Endothelial cell of umbilical vein (primary cell): ENCODE data around the gene TJP3.

Experiments
- CTCF ChIP-seq, 2 donors: IDR thresholded peaks; 1 replicate in 1 of 2; 2 replicates in 1 of 2; pipeline ENCODE4 v1.5.1; 2011; ENCODE audit warnings: low read length in 2 of 2, mild to moderate bottlenecking in 2 of 2, moderate library complexity in 2 of 2, control low read depth in 1 of 2, inconsistent platforms in 1 of 2, low read depth in 1 of 2; ENCODE audit not compliant: insufficient read depth in 1 of 2; ENCODE audit errors: extremely low read depth in 1 of 2
- EZH2 ChIP-seq: IDR thresholded peaks from 2 replicates; pipeline ENCODE4 v1.6.1; 2012; ENCODE audit warnings: borderline replicate concordance, low read depth, mild to moderate bottlenecking, moderate library complexity, low read length, inconsistent platforms; ENCODE audit not compliant: severe bottlenecking
- FOS ChIP-seq: IDR thresholded peaks from 2 replicates; pipeline ENCODE4 v1.6.1; 2011; ENCODE audit warnings: mild to moderate bottlenecking, low read length, moderate library complexity, borderline replicate concordance; ENCODE audit not compliant: insufficient read depth
- GATA2 ChIP-seq: IDR thresholded peaks from 2 replicates; pipeline ENCODE4 v1.7.0; 2011; ENCODE audit warnings: low read depth, mild to moderate bottlenecking, moderate library complexity, mixed read lengths, low read length; ENCODE audit not compliant: insufficient read length, insufficient read depth
- JUN ChIP-seq: IDR thresholded peaks from 2 replicates; pipeline ENCODE4 v1.6.1; 2011; ENCODE audit warnings: borderline replicate concordance, low read depth; ENCODE audit not compliant: insufficient read length, insufficient read depth
- MYC ChIP-seq: IDR thresholded peaks from one replicate; pipeline ENCODE4 v1.6.1; 2011; ENCODE audit warnings: mild to moderate bottlenecking, low read depth, low read length
- POLR2A ChIP-seq: IDR thresholded peaks from 2 replicates; pipeline ENCODE4 v1.6.1; 2012; ENCODE audit warnings: low read depth, mild to moderate bottlenecking, control low read depth, low read length
- POLR2AphosphoS5 ChIP-seq: IDR thresholded peaks from 2 replicates; pipeline ENCODE4 v1.6.1; 2012; ENCODE audit warnings: low read depth, mild to moderate bottlenecking, control low read depth, low read length, moderate library complexity; ENCODE audit not compliant: insufficient read depth
- TF ChIP-seq, protein P1 (sequence below): IDR thresholded peaks from 2 replicates; pipeline ENCODE4 v1.6.1; 2011; ENCODE audit not compliant: insufficient read depth, insufficient read length

- TF ChIP-seq POLR2A (no peak), POLR2AphosphoS5 (no peak), CTCF (IDR thresholded peaks at IDR 0.05; ENCODE audit: extremely low read depth in 1 of 2, insufficient read depth in 1 of 2, low read depth in 1 of 2, low read length in 2 of 2) (no peak), EZH2 (no peak), MYC (no peak), JUN (no peak), GATA2 (no peak), FOS (no peak)
- TF ChIP-seq, protein P1, sequence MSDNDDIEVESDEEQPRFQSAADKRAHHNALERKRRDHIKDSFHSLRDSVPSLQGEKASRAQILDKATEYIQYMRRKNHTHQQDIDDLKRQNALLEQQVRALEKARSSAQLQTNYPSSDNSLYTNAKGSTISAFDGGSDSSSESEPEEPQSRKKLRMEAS = no peak
Observed at GRCh38 chr19:3708207-3708931, at the start of gene TJP3.
